PC-9 (cell line): ENCODE measurements around the gene CAPN3. TPM values are rescaled to one million over a fixed set of nuclear protein-coding genes. Genes with fewer than 3 reads are reported as not detected.

Experiments used
- Bru-seq: library from RNA; stranded (reverse); fragments of 400-500 nt; gene quantifications from one replicate; lab custom pipeline; 2021; lab: Mats Ljungman, UMichigan
- BruChase-seq, 2 experiments: library from RNA; stranded (reverse); fragments of 400-500 nt; gene quantifications; one replicate each; lab custom pipeline; 2021; lab: Mats Ljungman, UMichigan
- BruUV-seq: library from RNA; stranded (reverse); fragments of 400-500 nt; replicated peaks from 2 replicates; lab custom pipeline; 2021; lab: Mats Ljungman, UMichigan
- CTCF ChIA-PET: fragments of 300-600 bp; sonication (Branson Sonifier 250); formaldehyde crosslinking; loops from one replicate; lab custom pipeline; 2022; ENCODE audit warnings: antibody characterized with exemption; lab: Charles Lee
- POLR2A ChIA-PET: fragments of 300-600 bp; sonication (Branson Sonifier 250); formaldehyde crosslinking; loops from one replicate; lab custom pipeline; 2022; ENCODE audit warnings: antibody characterized with exemption; ENCODE audit not compliant: unreplicated experiment; lab: Charles Lee
- DNase-seq, 2 experiments: peaks; one replicate each; pipeline versions ENCODE4 v3.0.0 to v3.0.0-alpha.2; 2015 to 2022; ENCODE audit warnings: mixed read lengths in 1 of 2
- H2AFZ ChIP-seq: fragments of 200-600 bp; sonication (generic); 2 replicates; pipeline ENCODE4 v1.8.1; 2017; ENCODE audit warnings: antibody characterized with exemption
- H3F3A ChIP-seq: fragments of 200-600 bp; sonication (generic); 2 replicates; pipeline ENCODE4 v1.8.1; 2017; ENCODE audit warnings: antibody characterized with exemption, mild to moderate bottlenecking, low read depth; ENCODE audit not compliant: insufficient read depth
- H3K27ac ChIP-seq: fragments of 200-600 bp; sonication (generic); 2 replicates; pipeline ENCODE4 v1.6.1; 2016; ENCODE audit warnings: mixed run types
- H3K27me3 ChIP-seq: fragments of 200-600 bp; sonication (generic); 2 replicates; pipeline ENCODE4 v1.6.1; 2016; ENCODE audit warnings: low read depth, mixed run types; ENCODE audit not compliant: insufficient read depth
- H3K36me3 ChIP-seq: fragments of 200-600 bp; sonication (generic); 2 replicates; pipeline ENCODE4 v1.6.1; 2016; ENCODE audit warnings: low read depth, mixed run types
- H3K4me1 ChIP-seq: fragments of 200-600 bp; sonication (generic); replicated peaks from 2 replicates; pipeline ENCODE4 v1.6.1; 2016; ENCODE audit warnings: mixed run types; ENCODE audit not compliant: insufficient read depth
- H3K4me2 ChIP-seq: fragments of 200-600 bp; sonication (generic); 2 replicates; pipeline ENCODE4 v1.6.1; 2017; ENCODE audit warnings: mixed run types
- H3K4me3 ChIP-seq: fragments of 200-600 bp; sonication (generic); 2 replicates; pipeline ENCODE4 v1.6.1; 2016; ENCODE audit warnings: mixed run types
- H3K79me2 ChIP-seq: fragments of 200-600 bp; sonication (generic); 2 replicates; pipeline ENCODE4 v1.6.1; 2017; ENCODE audit warnings: low read depth, mixed run types
- H3K9me2 ChIP-seq: fragments of 200-600 bp; sonication (generic); 2 replicates; pipeline ENCODE4 v1.8.1; 2017; ENCODE audit warnings: mild to moderate bottlenecking; ENCODE audit not compliant: insufficient read depth
- H3K9me3 ChIP-seq: fragments of 200-600 bp; sonication (generic); 2 replicates; pipeline ENCODE4 v1.8.1; 2016; ENCODE audit warnings: low read depth; ENCODE audit not compliant: insufficient read depth
- H4K20me1 ChIP-seq: fragments of 200-600 bp; sonication (generic); 2 replicates; pipeline ENCODE4 v1.8.1; 2017; ENCODE audit not compliant: insufficient read depth
- EZH2 ChIP-seq: fragments of 200-600 bp; sonication (generic); IDR thresholded peaks from 2 replicates; pipeline ENCODE4 v1.8.0; 2017; ENCODE audit warnings: antibody characterized with exemption, low read depth
- intact Hi-C: fragments of 100-400 bp; cut with micrococcal nuclease; formaldehyde crosslinking; loops from one replicate; pipeline ENCODE4 v1.10.0; 2022; ENCODE audit not compliant: unreplicated experiment
- long read RNA-seq: library from polyadenylated mRNA; stranded (forward); transcript quantifications from one replicate; pipeline ENCODE4 v2.0.0, GENCODE V29; 2022
- total RNA-seq: library from RNA; stranded (reverse); gene quantifications from 2 replicates; pipeline ENCODE4 v1.2.3, GENCODE V29; 2021
- TF ChIP-seq, protein P1 (sequence below): fragments of 200-600 bp; sonication (generic); conservative IDR thresholded peaks from 2 replicates; pipeline ENCODE4 v1.6.1; 2017; ENCODE audit warnings: mixed run types, antibody characterized with exemption, mild to moderate bottlenecking, moderate library complexity

CAPN3 gene
- total RNA-seq, result 0.18 and 0.50 TPM in 2 replicates
- percentile 33 among the genes with signal in this experiment for Bru-seq, nascent RNA
- BruChase-seq, experiment 1, labeled RNA remaining after a 2-hour chase, result percentile 40 among the genes with signal in this experiment
- percentile 31 among the genes with signal in this experiment for BruChase-seq, experiment 2, labeled RNA remaining after a 6-hour chase
- long read RNA-seq, result 0 reads

GRCh38 chr15:42359249-42359648 lies at the start of gene CAPN3:
TSS of gene CAPN3 (plus strand) at chr15:42359501. CDS start at chr15:42359806, 305 bp downstream.
- no peak for TF ChIP-seq EZH2
- TF ChIP-seq, protein P1, sequence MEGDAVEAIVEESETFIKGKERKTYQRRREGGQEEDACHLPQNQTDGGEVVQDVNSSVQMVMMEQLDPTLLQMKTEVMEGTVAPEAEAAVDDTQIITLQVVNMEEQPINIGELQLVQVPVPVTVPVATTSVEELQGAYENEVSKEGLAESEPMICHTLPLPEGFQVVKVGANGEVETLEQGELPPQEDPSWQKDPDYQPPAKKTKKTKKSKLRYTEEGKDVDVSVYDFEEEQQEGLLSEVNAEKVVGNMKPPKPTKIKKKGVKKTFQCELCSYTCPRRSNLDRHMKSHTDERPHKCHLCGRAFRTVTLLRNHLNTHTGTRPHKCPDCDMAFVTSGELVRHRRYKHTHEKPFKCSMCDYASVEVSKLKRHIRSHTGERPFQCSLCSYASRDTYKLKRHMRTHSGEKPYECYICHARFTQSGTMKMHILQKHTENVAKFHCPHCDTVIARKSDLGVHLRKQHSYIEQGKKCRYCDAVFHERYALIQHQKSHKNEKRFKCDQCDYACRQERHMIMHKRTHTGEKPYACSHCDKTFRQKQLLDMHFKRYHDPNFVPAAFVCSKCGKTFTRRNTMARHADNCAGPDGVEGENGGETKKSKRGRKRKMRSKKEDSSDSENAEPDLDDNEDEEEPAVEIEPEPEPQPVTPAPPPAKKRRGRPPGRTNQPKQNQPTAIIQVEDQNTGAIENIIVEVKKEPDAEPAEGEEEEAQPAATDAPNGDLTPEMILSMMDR, result no peak
- no peak within 1 kb of the TSS for H3K27ac ChIP-seq
- CTCF ChIA-PET, result no interaction called here
- DNase-seq, result no peak
- no peak within 1 kb of the TSS for H2AFZ ChIP-seq
- H3K4me1 ChIP-seq, result no peaks in the 10 kb centered on the region
- BruUV-seq, result no TSS peak
- POLR2A ChIA-PET, result no interaction called here
- H3K9me3 ChIP-seq, result no peaks in the 10 kb centered on the region
- H3K27me3 ChIP-seq, result no peaks in the 10 kb centered on the region
- H4K20me1 ChIP-seq, result no peaks in the 10 kb centered on the region
- no peaks in the 10 kb centered on the region for H3F3A ChIP-seq
- no peak within 1 kb of the TSS for H3K4me3 ChIP-seq
- no peaks in the 10 kb centered on the region for H3K9me2 ChIP-seq
- H3K36me3 ChIP-seq, result no peaks in the 10 kb centered on the region
- H3K4me2 ChIP-seq, result no peak within 1 kb of the TSS
- no peaks in the 10 kb centered on the region for H3K79me2 ChIP-seq
- intact Hi-C loops, result no loop called here

GRCh38 chr15:42313463-42313862 lies 45.8 kb upstream of the CAPN3 start:
- POLR2A ChIA-PET, result no interaction called here
- H3K79me2 ChIP-seq, result no peaks in the 10 kb centered on the region
- H3K4me2 ChIP-seq, result no peak overlapping the region
- H3K27me3 ChIP-seq, result no peaks in the 10 kb centered on the region
- H3K27ac ChIP-seq, result no peak overlapping the region
- H3K4me3 ChIP-seq, result no peak overlapping the region
- peaks cover 8% of the 10 kb centered on the region for H3K4me1 ChIP-seq
- no peaks in the 10 kb centered on the region for H3K9me3 ChIP-seq
- TF ChIP-seq, protein P1, result no peak
- TF ChIP-seq EZH2, result no peak
- no TSS peak for BruUV-seq
- peaks cover 5% of the 10 kb centered on the region for H3F3A ChIP-seq
- no peaks in the 10 kb centered on the region for H3K36me3 ChIP-seq
- H4K20me1 ChIP-seq, result no peaks in the 10 kb centered on the region
- no peaks in the 10 kb centered on the region for H3K9me2 ChIP-seq
- intact Hi-C loops, result no loop called here
- DNase-seq, result no peak
- H2AFZ ChIP-seq, result no peak overlapping the region
- CTCF ChIA-PET, result no interaction called here

DNA sequence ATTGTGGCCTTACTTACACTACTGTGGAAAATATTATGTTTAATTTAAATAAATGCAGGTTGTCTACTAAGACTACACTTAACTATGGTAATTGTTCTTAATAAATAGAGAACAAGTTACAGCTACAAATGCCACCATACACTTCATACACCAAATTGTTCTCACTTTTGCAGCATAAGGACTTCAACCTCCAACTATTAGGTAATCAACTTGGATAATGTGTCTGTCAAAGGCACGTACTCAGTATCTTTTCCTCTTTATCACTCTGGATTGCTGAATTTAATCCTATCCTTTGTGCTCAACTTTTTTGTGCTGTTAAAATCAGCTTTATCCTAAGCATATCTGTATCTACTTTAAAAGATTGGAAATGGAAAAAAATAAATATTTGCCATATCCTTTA lies 44.5 kb upstream of the CAPN3 start:
- BruUV-seq, result no TSS peak
- Histone ChIP-seq H3K27ac (no peak overlapping the region), H3K9me3 (no peaks in the 10 kb centered on the region), H3K4me2 (no peak overlapping the region), H3K9me2 (no peaks in the 10 kb centered on the region), H3K27me3 (no peaks in the 10 kb centered on the region), H3K4me1 (no peaks in the 10 kb centered on the region), H3K36me3 (no peaks in the 10 kb centered on the region), H3F3A (no peaks in the 10 kb centered on the region), H4K20me1 (no peaks in the 10 kb centered on the region), H2AFZ (no peak overlapping the region), H3K4me3 (no peak overlapping the region), H3K79me2 (no peaks in the 10 kb centered on the region)
- POLR2A ChIA-PET, result interaction anchor here (0.6 kb wide), 1 partner anchor 17 kb away, joined by 3 read pairs; no protein-coding TSS in a partner anchor
- CTCF ChIA-PET, result no interaction called here
- DNase-seq, result no peak
- no peak for TF ChIP-seq EZH2
- TF ChIP-seq, protein P1, result no peak
- intact Hi-C loops, result no loop called here
